ENCODE measurements around the gene VSNL1.
"Not testable (repeated sequence)": the region's sequence is repeated elsewhere in the genome, so short reads cannot be mapped to it uniquely, and the experiment has no call there.

VSNL1 gene

GRCh38 chr2:17543131-17543660, 2.7 kb downstream of the VSNL1 start:
- FAIRE-seq: no peak

- no peak for FAIRE-seq
These were observed 3.4 kb downstream of the VSNL1 start for GRCh38 chr2:17543848-17544247.

- no peak for FAIRE-seq
These were observed 3.8 kb downstream of the VSNL1 start for GRCh38 chr2:17544256-17544655.

GRCh38 chr2:17545680-17546613, 5.5 kb downstream of the VSNL1 start:
- FAIRE-seq: no peak

- FAIRE-seq: no peak
These were observed 6.7 kb downstream of the VSNL1 start for GRCh38 chr2:17547237-17547636.

- FAIRE-seq: no peak
These were observed 7.2 kb downstream of the VSNL1 start for GRCh38 chr2:17547737-17548136.

- FAIRE-seq: no peak
These were observed 10.4 kb downstream of the VSNL1 start for GRCh38 chr2:17550907-17551306.

- FAIRE-seq: no peak
These were observed 14.7 kb downstream of the VSNL1 start for GRCh38 chr2:17555150-17555549.

GRCh38 chr2:17557596-17557995, 17.1 kb downstream of the VSNL1 start:
- FAIRE-seq: no peak

GRCh38 chr2:17558053-17558452, 17.6 kb downstream of the VSNL1 start:
- no peak for FAIRE-seq

GRCh38 chr2:17558878-17559277, 18.4 kb downstream of the VSNL1 start:
- FAIRE-seq: no peak

- not testable (repeated sequence) for FAIRE-seq
These were observed 25.2 kb downstream of the VSNL1 start for GRCh38 chr2:17565726-17566125.

GRCh38 chr2:17571681-17572080, 31.2 kb downstream of the VSNL1 start:
- no peak for FAIRE-seq

- no peak for FAIRE-seq
These were observed 32.7 kb downstream of the VSNL1 start for GRCh38 chr2:17573085-17573803.

GRCh38 chr2:17573804-17574175, 33.3 kb downstream of the VSNL1 start:
- FAIRE-seq: no peak

- no peak for FAIRE-seq
These were observed 34.0 kb downstream of the VSNL1 start for GRCh38 chr2:17574406-17575073.

- FAIRE-seq: no peak
These were observed 36.3 kb downstream of the VSNL1 start for GRCh38 chr2:17576802-17577201.

GRCh38 chr2:17578466-17578928, 38.0 kb downstream of the VSNL1 start:
- no peak for FAIRE-seq

- FAIRE-seq: no peak
These were observed 39.3 kb downstream of the VSNL1 start for GRCh38 chr2:17579605-17580318.

GRCh38 chr2:17580319-17580715, 39.8 kb downstream of the VSNL1 start:
- FAIRE-seq: no peak

GRCh38 chr2:17581831-17582230, 41.3 kb downstream of the VSNL1 start:
- no peak for FAIRE-seq

GRCh38 chr2:17583166-17583565, 42.7 kb downstream of the VSNL1 start:
- FAIRE-seq: no peak

GRCh38 chr2:17583646-17584045, 43.1 kb downstream of the VSNL1 start:
- FAIRE-seq: no peak

Data from G401.6 (cell line).